ENCODE data around the gene FOXN3. TPM values are rescaled to one million over a fixed set of nuclear protein-coding genes. Genes with fewer than 3 reads are reported as not detected.
"Not testable (repeated sequence)": the region's sequence is repeated elsewhere in the genome, so short reads cannot be mapped to it uniquely, and the experiment has no call there.

The FOXN3 gene
- total RNA-seq, 1 donor, result 105 TPM

- peaks cover 5% of the 10 kb centered on the region for H3K4me1 ChIP-seq (ENCODE audit: insufficient read depth, low read length)
- H3K27me3 ChIP-seq (ENCODE audit: insufficient read depth, low read length), result no peaks in the 10 kb centered on the region
- H3K9me3 ChIP-seq (ENCODE audit: low read depth, low read length), result no peaks in the 10 kb centered on the region
- no peak overlapping the region for H3K4me3 ChIP-seq (ENCODE audit: low read length)
Measured at GRCh38 chr14:89178376-89178775, 238.7 kb downstream of the FOXN3 start.

DNA sequence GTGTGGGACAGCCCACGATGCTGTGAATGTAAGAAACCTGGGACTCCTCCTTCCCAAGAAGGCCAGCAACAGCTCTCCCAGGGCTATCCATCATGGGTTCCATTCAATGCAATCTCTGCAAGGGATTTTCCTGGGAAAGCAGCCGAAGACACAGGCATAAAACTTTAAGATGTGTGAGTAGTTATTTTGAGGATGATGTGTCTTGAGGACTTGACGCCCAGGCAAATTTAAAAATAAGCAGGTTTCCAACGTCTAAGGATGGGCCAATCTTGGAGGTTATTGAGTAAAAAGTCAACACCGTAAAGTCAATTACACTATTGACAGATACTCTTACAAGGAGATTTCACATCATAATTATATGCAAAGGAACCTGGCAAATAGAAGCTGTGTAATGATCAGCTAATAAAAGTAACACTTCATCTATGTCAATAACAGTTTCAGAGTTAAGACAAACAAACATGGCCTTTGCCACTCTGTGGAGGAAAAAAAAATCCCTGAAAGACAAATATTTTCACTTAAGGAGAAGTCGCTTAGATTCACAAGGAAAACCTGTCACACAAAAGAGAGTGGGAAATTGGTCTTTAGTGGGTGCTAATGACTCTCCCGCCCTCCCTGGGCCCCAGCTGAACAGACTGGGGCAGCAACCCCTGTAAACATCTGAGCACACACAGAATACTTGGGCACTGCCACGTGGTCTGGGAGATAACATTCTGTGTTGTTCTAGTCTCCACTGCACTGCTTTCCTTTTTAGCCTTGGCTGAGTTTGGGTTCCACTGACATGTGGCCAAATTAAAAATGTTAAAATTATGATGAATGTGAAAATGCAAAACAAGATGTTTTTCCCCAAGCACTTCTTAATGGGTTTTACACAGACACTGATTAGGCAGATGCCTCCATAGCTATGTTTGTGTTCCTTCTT is 240.9 kb downstream of the FOXN3 start:
- H3K9me3 ChIP-seq (ENCODE audit: low read depth, low read length), result peaks cover 14% of the 10 kb centered on the region
- H3K27me3 ChIP-seq (ENCODE audit: insufficient read depth, low read length), result no peaks in the 10 kb centered on the region
- H3K4me1 ChIP-seq (ENCODE audit: insufficient read depth, low read length), result peaks cover 5% of the 10 kb centered on the region
- no peak overlapping the region for H3K4me3 ChIP-seq (ENCODE audit: low read length)

- H3K9me3 ChIP-seq (ENCODE audit: low read depth, low read length), result peaks cover 14% of the 10 kb centered on the region
- no peak overlapping the region for H3K4me3 ChIP-seq (ENCODE audit: low read length)
- H3K4me1 ChIP-seq (ENCODE audit: insufficient read depth, low read length), result peaks cover 4% of the 10 kb centered on the region
- H3K27me3 ChIP-seq (ENCODE audit: insufficient read depth, low read length), result no peaks in the 10 kb centered on the region
Measured at GRCh38 chr14:89171628-89172027, 245.4 kb downstream of the FOXN3 start.

GRCh38 chr14:89171168-89171567 is 245.9 kb downstream of the FOXN3 start:
- H3K27me3 ChIP-seq (ENCODE audit: insufficient read depth, low read length), result no peaks in the 10 kb centered on the region
- peaks cover 14% of the 10 kb centered on the region for H3K9me3 ChIP-seq (ENCODE audit: low read depth, low read length)
- H3K4me1 ChIP-seq (ENCODE audit: insufficient read depth, low read length), result peaks cover 8% of the 10 kb centered on the region
- H3K4me3 ChIP-seq (ENCODE audit: low read length), result no peak overlapping the region

DNA sequence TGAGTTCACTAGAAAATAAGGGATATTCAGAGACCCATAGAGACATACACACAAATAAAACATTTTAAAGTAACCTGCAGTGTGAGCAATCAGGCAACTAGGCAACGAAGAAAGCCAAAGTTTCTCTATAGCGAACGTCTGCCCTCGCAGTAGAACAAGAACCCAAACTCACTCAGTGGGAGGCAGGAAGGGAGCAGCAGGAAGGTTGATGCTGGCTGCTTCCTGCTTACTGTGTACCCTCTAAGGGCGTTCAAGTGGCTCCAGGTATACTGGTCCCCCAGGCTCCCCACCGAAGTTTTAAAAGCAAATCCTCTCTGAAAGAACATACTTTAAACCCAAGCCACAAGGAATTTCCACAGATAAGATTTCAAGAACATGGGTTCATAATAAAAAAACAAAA is 249.3 kb downstream of the FOXN3 start:
- H3K9me3 ChIP-seq (ENCODE audit: low read depth, low read length), result peaks cover 12% of the 10 kb centered on the region

GRCh38 chr14:89166633-89167032 is 250.4 kb downstream of the FOXN3 start:
- Histone ChIP-seq H3K27me3 (ENCODE audit: insufficient read depth, low read length) (no peaks in the 10 kb centered on the region), H3K4me3 (ENCODE audit: low read length) (no peak overlapping the region), H3K4me1 (ENCODE audit: insufficient read depth, low read length) (peaks cover 27% of the 10 kb centered on the region), H3K9me3 (ENCODE audit: low read depth, low read length) (peaks cover 2% of the 10 kb centered on the region)

More for the DNA sequence above, 249.3 kb downstream of the FOXN3 start:
- Histone ChIP-seq H3K4me3 (ENCODE audit: low read length) (no peak overlapping the region), H3K27me3 (ENCODE audit: insufficient read depth, low read length) (no peaks in the 10 kb centered on the region), H3K4me1 (ENCODE audit: insufficient read depth, low read length) (peaks cover 27% of the 10 kb centered on the region)

- Histone ChIP-seq H3K4me1 (ENCODE audit: insufficient read depth, low read length) (peaks cover 28% of the 10 kb centered on the region), H3K4me3 (ENCODE audit: low read length) (peak overlapping the region; percentile 28)
Measured at GRCh38 chr14:89165189-89166181, 251.5 kb downstream of the FOXN3 start.

GRCh38 chr14:89164168-89165073 is 252.6 kb downstream of the FOXN3 start:
- Histone ChIP-seq H3K27me3 (ENCODE audit: insufficient read depth, low read length) (no peaks in the 10 kb centered on the region), H3K9me3 (ENCODE audit: low read depth, low read length) (no peaks in the 10 kb centered on the region), H3K4me3 (ENCODE audit: low read length) (peak overlapping the region; percentile 28), H3K4me1 (ENCODE audit: insufficient read depth, low read length) (peaks cover 33% of the 10 kb centered on the region)

More at GRCh38 chr14:89165189-89166181, 251.5 kb downstream of the FOXN3 start:
- Histone ChIP-seq H3K27me3 (ENCODE audit: insufficient read depth, low read length) (no peaks in the 10 kb centered on the region), H3K9me3 (ENCODE audit: low read depth, low read length) (no peaks in the 10 kb centered on the region)

DNA sequence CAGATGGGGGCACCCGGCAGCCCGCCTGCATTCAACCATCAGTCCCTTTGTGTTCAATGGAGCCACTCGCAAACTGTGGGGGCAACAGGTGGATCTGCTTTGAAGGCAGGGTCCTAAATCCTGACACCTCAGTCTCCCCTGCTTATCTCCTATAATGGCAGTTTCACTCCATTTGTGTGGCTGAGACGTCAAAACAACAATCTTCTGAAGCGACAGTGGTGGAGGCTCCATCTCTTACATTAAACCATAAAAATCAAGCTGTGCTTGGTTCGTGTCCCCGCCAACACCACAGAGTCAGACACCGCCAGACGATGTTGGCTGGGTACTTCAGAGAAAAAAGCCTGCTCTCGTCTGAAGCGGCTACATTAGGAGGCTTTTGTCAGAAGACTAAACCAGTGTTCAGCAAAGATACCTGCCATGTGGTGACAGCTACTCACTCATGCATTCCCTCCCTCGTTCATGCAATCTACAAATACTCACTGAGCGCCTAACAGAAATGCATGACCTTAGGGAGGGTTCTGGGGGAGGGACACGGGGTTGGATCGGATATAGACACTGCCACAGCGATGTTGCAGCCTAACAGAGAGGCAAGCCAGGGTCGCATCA is 253.9 kb downstream of the FOXN3 start:
- H3K4me3 ChIP-seq (ENCODE audit: low read length), result no peak overlapping the region
- no peaks in the 10 kb centered on the region for H3K27me3 ChIP-seq (ENCODE audit: insufficient read depth, low read length)
- no peaks in the 10 kb centered on the region for H3K9me3 ChIP-seq (ENCODE audit: low read depth, low read length)
- H3K4me1 ChIP-seq (ENCODE audit: insufficient read depth, low read length), result peaks cover 33% of the 10 kb centered on the region

DNA sequence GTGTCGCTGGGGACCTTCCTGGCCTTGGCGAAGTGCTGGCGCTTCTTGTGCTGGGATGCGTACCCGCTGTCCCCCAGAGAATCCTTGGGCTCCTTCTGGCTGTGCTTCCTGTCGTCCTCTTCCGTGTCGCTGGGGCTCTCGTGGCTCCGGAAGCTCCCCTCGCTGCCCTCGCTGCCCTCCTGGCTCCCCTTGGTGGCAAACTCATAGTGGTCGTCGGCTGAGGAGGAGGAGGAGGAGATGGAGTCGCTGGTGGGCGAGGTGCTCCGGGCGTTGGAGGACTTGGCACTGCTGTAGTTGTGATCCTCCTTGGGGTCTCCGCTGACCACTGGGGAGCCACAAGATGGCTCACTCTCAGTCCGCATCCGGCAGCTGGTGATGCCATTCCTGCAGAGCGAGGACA is 254.4 kb downstream of the FOXN3 start:
- Histone ChIP-seq H3K27me3 (ENCODE audit: insufficient read depth, low read length) (no peaks in the 10 kb centered on the region), H3K9me3 (ENCODE audit: low read depth, low read length) (no peaks in the 10 kb centered on the region), H3K4me3 (ENCODE audit: low read length) (no peak overlapping the region), H3K4me1 (ENCODE audit: insufficient read depth, low read length) (peaks cover 33% of the 10 kb centered on the region)

- Histone ChIP-seq H3K9me3 (ENCODE audit: low read depth, low read length) (no peaks in the 10 kb centered on the region), H3K4me3 (ENCODE audit: low read length) (no peak overlapping the region)
Measured at GRCh38 chr14:89160437-89160836, 256.6 kb downstream of the FOXN3 start.

DNA sequence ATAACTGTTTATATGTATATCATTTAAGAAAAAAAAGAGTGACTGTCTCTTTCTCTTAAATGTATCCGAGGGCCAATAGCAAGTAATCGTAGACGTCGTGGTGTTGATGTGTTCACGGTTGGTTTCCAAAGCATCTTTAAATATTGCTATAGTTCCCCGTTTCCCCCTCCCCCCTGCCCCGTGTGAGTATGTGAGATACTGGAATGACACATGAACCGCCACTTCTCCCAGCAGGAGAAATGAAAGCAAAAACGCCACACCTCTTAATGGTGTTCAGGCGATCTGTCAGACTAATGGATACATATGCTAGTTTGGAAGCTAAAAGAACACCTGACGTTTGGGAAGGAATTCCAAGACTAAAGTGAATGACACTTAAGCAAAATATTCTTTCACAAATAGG is 258.3 kb downstream of the FOXN3 start:
- H3K9me3 ChIP-seq (ENCODE audit: low read depth, low read length), result no peaks in the 10 kb centered on the region
- H3K4me1 ChIP-seq (ENCODE audit: insufficient read depth, low read length), result peaks cover 6% of the 10 kb centered on the region
- H3K4me3 ChIP-seq (ENCODE audit: low read length), result no peak overlapping the region
- H3K27me3 ChIP-seq (ENCODE audit: insufficient read depth, low read length), result no peaks in the 10 kb centered on the region

More at GRCh38 chr14:89160437-89160836, 256.6 kb downstream of the FOXN3 start:
- peaks cover 19% of the 10 kb centered on the region for H3K4me1 ChIP-seq (ENCODE audit: insufficient read depth, low read length)
- no peaks in the 10 kb centered on the region for H3K27me3 ChIP-seq (ENCODE audit: insufficient read depth, low read length)

GRCh38 chr14:89158104-89158503 is 258.9 kb downstream of the FOXN3 start:
- H3K4me1 ChIP-seq (ENCODE audit: insufficient read depth, low read length); H3K27me3 ChIP-seq (ENCODE audit: insufficient read depth, low read length); H3K4me3 ChIP-seq (ENCODE audit: low read length); H3K9me3 ChIP-seq (ENCODE audit: low read depth, low read length): not testable (repeated sequence)

- H3K4me1 ChIP-seq (ENCODE audit: insufficient read depth, low read length), result peaks cover 4% of the 10 kb centered on the region
- H3K9me3 ChIP-seq (ENCODE audit: low read depth, low read length), result peaks cover 10% of the 10 kb centered on the region
- no peak overlapping the region for H3K4me3 ChIP-seq (ENCODE audit: low read length)
- H3K27me3 ChIP-seq (ENCODE audit: insufficient read depth, low read length), result no peaks in the 10 kb centered on the region
Measured at GRCh38 chr14:89155491-89155890, 261.5 kb downstream of the FOXN3 start.

All from mononuclear cell (primary cell).